NB4 (cell line): ENCODE data around the gene CASP5.

Experiments used
- CTCF ChIP-seq: IDR thresholded peaks from one replicate; pipeline ENCODE4 v1.5.1; 2012; ENCODE audit warnings: low read depth, low read length
- MAX ChIP-seq: IDR thresholded peaks from 2 replicates; pipeline ENCODE4 v1.6.1; 2011; ENCODE audit warnings: low read depth, low read length
- MYC ChIP-seq: IDR thresholded peaks from 2 replicates; pipeline ENCODE4 v1.6.1; 2011; ENCODE audit warnings: low read depth, low read length
- POLR2A ChIP-seq: IDR thresholded peaks from 2 replicates; pipeline ENCODE4 v1.6.1; 2011; ENCODE audit warnings: mild to moderate bottlenecking; ENCODE audit not compliant: insufficient read length; ENCODE audit errors: extremely low read depth

GRCh38 chr11:105049481-105049880 is 26.5 kb upstream of the CASP5 start:
- no peak for TF ChIP-seq POLR2A
- no peak for TF ChIP-seq CTCF
- TF ChIP-seq MYC = no peak
- no peak for TF ChIP-seq MAX
